Natural killer cell (primary cell): ENCODE results near the gene PLK5. TPM values are rescaled to one million over a fixed set of nuclear protein-coding genes. Genes with fewer than 3 reads are reported as not detected.

ENCODE experiments used
- ATAC-seq, 3 donors: fragments of 150-1000 bp in 2 of 3; fragments of 200-7000 bp in 1 of 3; cut with Tn5 transposase; 1 replicate in 1 of 3; 2 replicates in 2 of 3; pipeline ENCODE4 v1.10.0; 2021; ENCODE audit warnings: mild to moderate bottlenecking in 2 of 3, moderate library complexity in 2 of 3
- DNase-seq, 2 donors: peaks; one replicate each; pipeline versions ENCODE4 v3.0.0 to v3.0.0-alpha.2; 2013 to 2021; ENCODE audit warnings: mixed read lengths in 1 of 2
- H3K27ac ChIP-seq: one replicate; pipeline ENCODE4 v1.5.1; 2013; ENCODE audit warnings: mild to moderate bottlenecking, low read length
- H3K27me3 ChIP-seq: one replicate; pipeline ENCODE4 v1.6.1; 2013; ENCODE audit warnings: low read length; ENCODE audit not compliant: control insufficient read depth, insufficient read depth
- H3K36me3 ChIP-seq: one replicate; pipeline ENCODE4 v1.6.1; 2013; ENCODE audit warnings: low read length; ENCODE audit not compliant: control insufficient read depth, insufficient read depth
- H3K4me1 ChIP-seq: one replicate; pipeline ENCODE4 v1.6.1; 2013; ENCODE audit warnings: low read length; ENCODE audit not compliant: control insufficient read depth, insufficient read depth
- H3K4me3 ChIP-seq: one replicate; pipeline ENCODE4 v1.5.1; 2013; ENCODE audit warnings: low read length
- H3K9me3 ChIP-seq: one replicate; pipeline ENCODE4 v1.6.1; 2013; ENCODE audit warnings: low read length; ENCODE audit not compliant: control insufficient read depth, insufficient read depth
- H3K27ac Mint-ChIP-seq, 2 donors: one replicate each; pipeline ENCODE4 v1.8.0; 2022; ENCODE audit warnings: mild to moderate bottlenecking in 2 of 2, mixed read lengths in 2 of 2, moderate library complexity in 1 of 2
- H3K27me3 Mint-ChIP-seq, 2 donors: one replicate each; pipeline ENCODE4 v1.8.0; 2022; ENCODE audit warnings: low read depth in 2 of 2, mixed read lengths in 2 of 2
- H3K36me3 Mint-ChIP-seq: one replicate; pipeline ENCODE4 v1.8.0; 2022; ENCODE audit warnings: mixed read lengths
- H3K4me1 Mint-ChIP-seq, 2 donors: one replicate each; pipeline ENCODE4 v1.8.0; 2022; ENCODE audit warnings: mixed read lengths in 2 of 2
- H3K4me3 Mint-ChIP-seq: one replicate; pipeline ENCODE4 v1.8.0; 2022; ENCODE audit warnings: mild to moderate bottlenecking, moderate library complexity, mixed read lengths
- H3K9me3 Mint-ChIP-seq, 2 donors: one replicate each; pipeline ENCODE4 v1.8.0; 2022; ENCODE audit warnings: mixed read lengths in 2 of 2
- WGBS: methylation state at CpG from one replicate; pipeline ENCODE4 v1.1.7; 2013; ENCODE audit warnings: missing lambda C conversion rate; ENCODE audit not compliant: insufficient coverage; 5-methylcytosine and 5-hydroxymethylcytosine counted together
- intact Hi-C: fragments of 100-400 bp; cut with micrococcal nuclease; formaldehyde crosslinking; loops from one replicate; pipeline ENCODE4 v1.14.2; 2022
- total RNA-seq, 4 donors: library from RNA; stranded (reverse); fragments of 120-200 nt in 1 of 4; gene quantifications; one replicate each; pipeline versions ENCODE4 v1.2.3 to v1.2.4, GENCODE V29; 2013 to 2022
- TF ChIP-seq, protein P1 (sequence below): fragments of 200-600 bp; IDR thresholded peaks from one replicate; pipeline ENCODE4 v1.8.0; 2022; ENCODE audit warnings: antibody characterized with exemption

The PLK5 gene
- total RNA-seq, 3 donors from 2014 or later (not counting 1 experiment from before 2014, with no cell fraction given), result not detected

DNA sequence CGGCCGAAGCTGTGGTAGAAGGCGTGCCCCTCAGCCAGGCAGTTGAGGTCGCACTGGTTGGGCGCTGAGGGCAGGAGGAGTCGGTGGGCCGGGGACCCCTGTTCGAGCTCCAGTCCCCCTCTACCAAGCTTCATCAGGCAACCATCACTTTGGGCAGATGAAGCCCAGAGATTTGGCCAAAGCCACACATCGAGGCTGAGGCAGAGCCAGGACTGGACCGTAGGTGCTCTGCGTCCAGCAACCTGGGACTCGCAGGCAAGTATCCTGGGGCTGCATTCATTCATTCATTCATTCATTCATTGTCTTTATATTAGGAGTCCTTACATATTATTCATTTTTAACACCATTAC, 15.4 kb upstream of the PLK5 start:
- WGBS, result 40% methylated on average over 12 of the region's 12 CpGs
- Mint-ChIP-seq H3K9me3 (no peaks in the 10 kb centered on the region), H3K27ac (peak overlapping the region in 1 of 2 donors; percentile 94), H3K27me3 (peaks cover 15 to 30% of the 10 kb centered on the region in 2 donors), H3K4me3 (peak overlapping the region; percentile 45), H3K4me1 (peaks cover 10 to 20% of the 10 kb centered on the region in 2 donors), H3K36me3 (no peaks in the 10 kb centered on the region)
- H3K27me3 ChIP-seq, result peaks cover 11% of the 10 kb centered on the region
- H3K27ac ChIP-seq, result no peak overlapping the region
- no peak overlapping the region for H3K4me3 ChIP-seq
- intact Hi-C loops, result no loop called here
- ATAC-seq, result no peak
- TF ChIP-seq, protein P1, sequence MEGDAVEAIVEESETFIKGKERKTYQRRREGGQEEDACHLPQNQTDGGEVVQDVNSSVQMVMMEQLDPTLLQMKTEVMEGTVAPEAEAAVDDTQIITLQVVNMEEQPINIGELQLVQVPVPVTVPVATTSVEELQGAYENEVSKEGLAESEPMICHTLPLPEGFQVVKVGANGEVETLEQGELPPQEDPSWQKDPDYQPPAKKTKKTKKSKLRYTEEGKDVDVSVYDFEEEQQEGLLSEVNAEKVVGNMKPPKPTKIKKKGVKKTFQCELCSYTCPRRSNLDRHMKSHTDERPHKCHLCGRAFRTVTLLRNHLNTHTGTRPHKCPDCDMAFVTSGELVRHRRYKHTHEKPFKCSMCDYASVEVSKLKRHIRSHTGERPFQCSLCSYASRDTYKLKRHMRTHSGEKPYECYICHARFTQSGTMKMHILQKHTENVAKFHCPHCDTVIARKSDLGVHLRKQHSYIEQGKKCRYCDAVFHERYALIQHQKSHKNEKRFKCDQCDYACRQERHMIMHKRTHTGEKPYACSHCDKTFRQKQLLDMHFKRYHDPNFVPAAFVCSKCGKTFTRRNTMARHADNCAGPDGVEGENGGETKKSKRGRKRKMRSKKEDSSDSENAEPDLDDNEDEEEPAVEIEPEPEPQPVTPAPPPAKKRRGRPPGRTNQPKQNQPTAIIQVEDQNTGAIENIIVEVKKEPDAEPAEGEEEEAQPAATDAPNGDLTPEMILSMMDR, result no peak
- peaks cover 9% of the 10 kb centered on the region for H3K9me3 ChIP-seq
- H3K36me3 ChIP-seq, result no peaks in the 10 kb centered on the region
- peaks cover 33% of the 10 kb centered on the region for H3K4me1 ChIP-seq
- no peak for DNase-seq

DNA sequence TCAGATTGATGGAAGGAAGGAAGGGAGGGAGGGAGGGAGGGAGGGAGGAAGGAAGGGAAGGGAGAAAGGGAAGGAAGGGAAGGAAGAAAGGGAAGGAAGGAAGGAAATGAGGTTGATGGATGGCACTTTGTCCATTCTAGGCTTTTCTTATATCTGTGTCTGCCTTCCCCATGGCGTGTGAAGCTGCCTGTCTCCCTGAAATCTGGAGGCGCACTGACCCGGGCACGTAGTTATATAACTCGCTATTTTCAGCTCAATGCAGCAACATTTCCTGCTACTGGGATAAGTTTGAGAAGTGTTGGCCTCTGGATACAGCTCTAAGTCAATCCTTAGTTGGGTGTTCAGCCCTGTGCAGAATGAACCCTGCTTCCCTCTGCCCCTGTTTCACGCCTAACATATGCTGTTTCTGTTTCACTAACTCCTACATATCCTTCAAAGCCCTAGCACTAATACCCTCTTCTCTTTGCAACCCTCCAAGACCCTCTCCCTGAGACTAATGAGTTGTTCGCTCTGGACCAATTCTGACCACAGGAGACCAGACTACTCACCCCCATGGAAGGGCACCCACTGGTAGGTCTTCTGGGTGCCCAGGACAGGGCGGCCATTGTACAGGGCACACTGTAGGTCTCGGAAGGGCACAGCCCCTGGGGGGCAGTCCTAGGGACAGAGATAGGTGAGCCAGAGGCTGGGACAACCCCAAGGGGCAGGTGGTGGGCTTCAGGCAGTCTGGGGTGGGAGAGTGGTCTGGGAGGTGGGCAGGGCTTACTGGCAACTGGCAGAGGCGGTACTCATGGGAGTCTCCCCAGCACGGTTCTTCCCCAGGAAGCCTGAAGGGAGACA, 14.1 kb upstream of the PLK5 start:
- intact Hi-C loops, result no loop called here
- ATAC-seq (no peak), DNase-seq (no peak)
- no peaks in the 10 kb centered on the region for H3K36me3 Mint-ChIP-seq
- no peak overlapping the region for H3K27ac ChIP-seq
- H3K4me1 ChIP-seq, result peaks cover 34% of the 10 kb centered on the region
- no peak overlapping the region for H3K4me3 ChIP-seq
- no peaks in the 10 kb centered on the region for H3K9me3 Mint-ChIP-seq
- WGBS, result 49% methylated on average over 11 of the region's 11 CpGs
- TF ChIP-seq, protein P1, result no peak
- no peak overlapping the region for H3K27ac Mint-ChIP-seq
- no peak overlapping the region for H3K4me3 Mint-ChIP-seq
- H3K4me1 Mint-ChIP-seq, result peaks cover 10 to 25% of the 10 kb centered on the region in 2 donors
- peaks cover 15 to 26% of the 10 kb centered on the region in 2 donors for H3K27me3 Mint-ChIP-seq
- peaks cover 9% of the 10 kb centered on the region for H3K9me3 ChIP-seq
- no peaks in the 10 kb centered on the region for H3K36me3 ChIP-seq
- peaks cover 12% of the 10 kb centered on the region for H3K27me3 ChIP-seq

DNA sequence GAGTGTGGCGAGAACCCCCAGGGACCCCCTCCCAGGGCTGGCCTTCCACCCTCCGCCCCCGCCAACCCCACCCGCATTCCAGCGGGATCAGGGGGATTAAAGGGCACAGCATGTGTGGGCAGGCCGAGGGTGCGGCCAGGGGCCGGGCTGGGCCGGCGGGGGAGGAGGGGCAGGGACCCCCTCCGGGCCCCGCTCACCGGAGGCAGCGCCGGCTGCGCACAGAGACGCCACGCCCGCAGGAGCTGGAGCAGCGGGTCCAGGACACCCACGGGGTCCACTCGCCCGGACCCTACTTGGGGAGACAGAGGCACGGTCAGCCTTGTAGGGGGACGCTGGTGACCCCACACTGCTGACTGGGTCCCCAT, 13.5 kb upstream of the PLK5 start:
- no peak overlapping the region for H3K4me3 Mint-ChIP-seq
- TF ChIP-seq, protein P1, result no peak

More for the DNA sequence above, 13.5 kb upstream of the PLK5 start:
- DNase-seq (no peak), ATAC-seq (no peak)
- Mint-ChIP-seq H3K4me1 (peaks cover 10 to 25% of the 10 kb centered on the region in 2 donors), H3K36me3 (no peaks in the 10 kb centered on the region), H3K9me3 (no peaks in the 10 kb centered on the region), H3K27ac (no peak overlapping the region), H3K27me3 (peaks cover 9 to 23% of the 10 kb centered on the region in 2 donors)
- Histone ChIP-seq H3K36me3 (no peaks in the 10 kb centered on the region), H3K27ac (no peak overlapping the region), H3K27me3 (peaks cover 12% of the 10 kb centered on the region), H3K9me3 (peaks cover 9% of the 10 kb centered on the region), H3K4me1 (peaks cover 34% of the 10 kb centered on the region), H3K4me3 (no peak overlapping the region)
- WGBS, result 41% methylated on average over 25 of the region's 25 CpGs
- intact Hi-C loops, result no loop called here
